Gastrocnemius medialis (tissue), 4 donors: ENCODE measurements around the gene TGOLN2.

Experiments
- POLR2A ChIP-seq, 2 donors: fragments of 450-650 bp; IDR thresholded peaks; one replicate each; pipeline ENCODE4 v1.6.1; 2017; ENCODE audit warnings: antibody characterized with exemption in 2 of 2, mild to moderate bottlenecking in 2 of 2, moderate library complexity in 2 of 2
- TF ChIP-seq, protein P1 (sequence below), 5 experiments: fragments of 450-650 bp in 3 of 5; fragments of 200-600 bp in 2 of 5; sonication (generic) in 2 of 5; IDR thresholded peaks in 4 of 5; conservative IDR thresholded peaks in 1 of 5; 1 replicate in 4 of 5; 2 replicates in 1 of 5; pipeline ENCODE4 v1.5.1; 2016 to 2019; ENCODE audit warnings: antibody characterized with exemption in 5 of 5, mild to moderate bottlenecking in 3 of 5, moderate library complexity in 3 of 5

DNA sequence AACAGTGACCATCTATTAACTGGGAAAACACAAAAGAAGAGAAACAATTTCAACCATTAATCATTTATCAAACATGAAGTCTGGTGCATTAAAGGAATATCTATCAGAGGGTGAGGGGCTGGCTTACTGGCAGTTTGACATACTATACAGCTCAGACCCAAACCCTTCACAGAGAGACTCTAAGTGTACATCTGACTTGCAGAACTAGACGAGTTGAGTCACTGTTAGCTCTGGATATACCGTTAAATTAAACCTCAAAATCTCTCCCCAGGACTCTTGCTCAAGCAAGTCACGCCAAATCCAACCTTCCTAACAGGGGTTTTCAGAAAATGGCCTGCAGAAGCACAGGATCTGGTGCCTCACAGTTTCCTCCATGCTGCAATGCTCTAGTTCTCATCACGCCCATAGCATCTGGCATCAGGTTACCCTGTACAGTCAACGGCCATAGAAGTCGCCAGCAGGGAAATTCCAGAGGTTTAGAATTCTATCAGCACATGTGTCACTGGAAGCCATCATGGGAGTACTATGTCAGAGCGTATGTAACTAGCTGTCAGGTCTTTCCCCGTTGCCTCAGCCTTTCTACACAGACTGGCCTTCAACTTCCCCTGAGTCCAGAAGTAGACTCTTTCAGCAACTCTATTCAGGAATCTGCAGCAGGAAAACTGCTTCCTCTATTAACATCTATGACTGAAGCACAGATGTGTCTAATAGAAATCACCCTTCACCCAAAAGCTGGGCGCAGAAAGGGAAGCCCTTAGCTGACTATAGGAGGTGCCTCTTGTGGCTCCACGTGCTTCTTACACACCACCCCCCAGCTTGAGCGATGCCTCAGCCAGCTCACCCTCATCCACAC, 9.3 kb downstream of the TGOLN2 start:
- TF ChIP-seq, protein P1, sequence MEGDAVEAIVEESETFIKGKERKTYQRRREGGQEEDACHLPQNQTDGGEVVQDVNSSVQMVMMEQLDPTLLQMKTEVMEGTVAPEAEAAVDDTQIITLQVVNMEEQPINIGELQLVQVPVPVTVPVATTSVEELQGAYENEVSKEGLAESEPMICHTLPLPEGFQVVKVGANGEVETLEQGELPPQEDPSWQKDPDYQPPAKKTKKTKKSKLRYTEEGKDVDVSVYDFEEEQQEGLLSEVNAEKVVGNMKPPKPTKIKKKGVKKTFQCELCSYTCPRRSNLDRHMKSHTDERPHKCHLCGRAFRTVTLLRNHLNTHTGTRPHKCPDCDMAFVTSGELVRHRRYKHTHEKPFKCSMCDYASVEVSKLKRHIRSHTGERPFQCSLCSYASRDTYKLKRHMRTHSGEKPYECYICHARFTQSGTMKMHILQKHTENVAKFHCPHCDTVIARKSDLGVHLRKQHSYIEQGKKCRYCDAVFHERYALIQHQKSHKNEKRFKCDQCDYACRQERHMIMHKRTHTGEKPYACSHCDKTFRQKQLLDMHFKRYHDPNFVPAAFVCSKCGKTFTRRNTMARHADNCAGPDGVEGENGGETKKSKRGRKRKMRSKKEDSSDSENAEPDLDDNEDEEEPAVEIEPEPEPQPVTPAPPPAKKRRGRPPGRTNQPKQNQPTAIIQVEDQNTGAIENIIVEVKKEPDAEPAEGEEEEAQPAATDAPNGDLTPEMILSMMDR (IDR thresholded peaks at IDR 0.05 in 4 of 5, conservative IDR thresholded peaks at IDR 0.05 in 1 of 5) = no peak
- TF ChIP-seq POLR2A (IDR thresholded peaks at IDR 0.05) = no peak
